HEK293 (cell line): ENCODE measurements around the gene MFSD6L.
"Not testable (repeated sequence)": the region's sequence is repeated elsewhere in the genome, so short reads cannot be mapped to it uniquely, and the experiment has no call there.

Experiments
- CTCF ChIA-PET: fragments of 350-600 bp; formaldehyde crosslinking; extraction: SDS; loops from one replicate; lab custom pipeline; 2021; ENCODE audit warnings: antibody characterized with exemption; lab: Yijun Ruan, JAX
- POLR2A ChIA-PET: fragments of 300-600 bp; formaldehyde crosslinking; extraction: SDS; loops from one replicate; lab custom pipeline; 2020; ENCODE audit warnings: antibody characterized with exemption, inconsistent platforms; lab: Yijun Ruan, JAX
- H3K27ac ChIP-seq: fragments of 200-500 bp; sonication (Bioruptor generic); 2 replicates; pipeline ENCODE4 v1.5.1; 2014; ENCODE audit warnings: low read depth, low read length, control low read depth, inconsistent platforms; ENCODE audit errors: extremely low read depth
- H3K36me3 ChIP-seq, 2 experiments: fragments of 200-500 bp in 1 of 2; sonication (Bioruptor generic) in 1 of 2; 1 replicate in 1 of 2; 2 replicates in 1 of 2; pipeline ENCODE4 v1.5.1; 2014 to 2017; ENCODE audit warnings: inconsistent platforms in 2 of 2, low read length in 2 of 2; ENCODE audit not compliant: control insufficient read depth in 2 of 2, insufficient read depth in 1 of 2
- H3K4me1 ChIP-seq: fragments of 200-500 bp; sonication (Bioruptor generic); 2 replicates; pipeline ENCODE4 v1.5.1; 2014; ENCODE audit warnings: mild to moderate bottlenecking, low read length, inconsistent platforms; ENCODE audit not compliant: control insufficient read depth, insufficient read depth
- H3K4me3 ChIP-seq: 2 replicates; pipeline ENCODE4 v1.5.1; 2011; ENCODE audit warnings: low read depth, mild to moderate bottlenecking, control low read depth, low read length, moderate library complexity
- H3K9me3 ChIP-seq: fragments of 200-500 bp; sonication (Bioruptor generic); 2 replicates; pipeline ENCODE4 v1.5.1; 2014; ENCODE audit warnings: low read depth, low read length, inconsistent platforms; ENCODE audit not compliant: control insufficient read depth, insufficient read depth
- INSM2 ChIP-seq: fragments of 450-650 bp; formaldehyde crosslinking; IDR thresholded peaks from 2 replicates; pipeline ENCODE4 v1.5.1; 2016; ENCODE audit warnings: missing biosample characterization, missing genetic modification characterization
- SP7 ChIP-seq: fragments of 450-650 bp; formaldehyde crosslinking; IDR thresholded peaks from 2 replicates; pipeline ENCODE4 v1.5.1; 2016; ENCODE audit warnings: missing biosample characterization, missing genetic modification characterization
- ZNF155 ChIP-seq: fragments of 450-650 bp; formaldehyde crosslinking; IDR thresholded peaks from 2 replicates; pipeline ENCODE4 v1.5.1; 2016; ENCODE audit warnings: missing biosample characterization, missing genetic modification characterization
- ZNF274 ChIP-seq, 2 experiments: fragments of 200-500 bp in 1 of 2; fragments of 450-650 bp in 1 of 2; sonication (Bioruptor generic) in 1 of 2; formaldehyde crosslinking in 1 of 2; IDR thresholded peaks; 2 replicates each; pipeline versions ENCODE4 v1.5.1 to v1.6.1; 2014 to 2016; ENCODE audit warnings: borderline replicate concordance in 1 of 2, inconsistent platforms in 1 of 2, low read length in 1 of 2, missing biosample characterization in 1 of 2, missing genetic modification characterization in 1 of 2
- ZNF426 ChIP-seq: fragments of 450-650 bp; formaldehyde crosslinking; IDR thresholded peaks from 2 replicates; pipeline ENCODE4 v1.5.1; 2017; ENCODE audit warnings: missing biosample characterization, missing genetic modification characterization, mild to moderate bottlenecking, inconsistent platforms, moderate library complexity
- ZNF514 ChIP-seq: fragments of 450-650 bp; formaldehyde crosslinking; IDR thresholded peaks from 2 replicates; pipeline ENCODE4 v1.5.1; 2016; ENCODE audit warnings: missing biosample characterization, missing genetic modification characterization
- ZNF843 ChIP-seq: fragments of 450-650 bp; formaldehyde crosslinking; IDR thresholded peaks from 2 replicates; pipeline ENCODE4 v1.5.1; 2016; ENCODE audit warnings: missing biosample characterization, missing genetic modification characterization
- ZSCAN4 ChIP-seq: fragments of 450-650 bp; formaldehyde crosslinking; IDR thresholded peaks from 2 replicates; pipeline ENCODE4 v1.5.1; 2017; ENCODE audit warnings: missing biosample characterization, missing genetic modification characterization
- ZSCAN5A ChIP-seq: fragments of 450-650 bp; formaldehyde crosslinking; IDR thresholded peaks from 2 replicates; pipeline ENCODE4 v1.5.1; 2016; ENCODE audit warnings: missing biosample characterization, missing genetic modification characterization
- TF ChIP-seq, protein P1 (sequence below): fragments of 450-650 bp; formaldehyde crosslinking; IDR thresholded peaks from 2 replicates; pipeline ENCODE4 v1.5.0; 2017; ENCODE audit warnings: missing biosample characterization, missing genetic modification characterization, borderline replicate concordance
- TF ChIP-seq, protein P2 (sequence below): fragments of 450-650 bp; formaldehyde crosslinking; IDR thresholded peaks from 2 replicates; pipeline ENCODE4 v1.5.1; 2016; ENCODE audit warnings: missing biosample characterization, missing genetic modification characterization

Gene MFSD6L

GRCh38 chr17:8806926-8807550 is 7.9 kb upstream of the MFSD6L start:
- Histone ChIP-seq H3K36me3 (no peaks in the 10 kb centered on the region), H3K27ac (no peak overlapping the region), H3K4me1 (no peaks in the 10 kb centered on the region), H3K9me3 (no peaks in the 10 kb centered on the region), H3K4me3 (no peak overlapping the region)
- CTCF ChIA-PET = interaction anchor here (0.5 to 1.6 kb wide), 5 partner anchors 17 to 245 kb away, joined by 3 to 4 read pairs (median 4); no protein-coding TSS in a partner anchor
- POLR2A ChIA-PET = interaction anchor here (0.8 kb wide), 1 partner anchor 11 kb away, joined by 4 read pairs; no protein-coding TSS in a partner anchor
- TF ChIP-seq SP7 (tag by site-specific recombination) (no peak), ZNF274 (IDR thresholded peaks at IDR 0.05; ENCODE audit: low read length) (no peak), ZNF274 (tag by site-specific recombination; IDR thresholded peaks at IDR 0.05; ENCODE audit: borderline replicate concordance) (no peak), ZSCAN5A (tag by site-specific recombination) (no peak), ZNF843 (tag by site-specific recombination) (no peak), ZNF514 (no peak), ZSCAN4 (tag by site-specific recombination) (no peak)
- TF ChIP-seq, protein P1, sequence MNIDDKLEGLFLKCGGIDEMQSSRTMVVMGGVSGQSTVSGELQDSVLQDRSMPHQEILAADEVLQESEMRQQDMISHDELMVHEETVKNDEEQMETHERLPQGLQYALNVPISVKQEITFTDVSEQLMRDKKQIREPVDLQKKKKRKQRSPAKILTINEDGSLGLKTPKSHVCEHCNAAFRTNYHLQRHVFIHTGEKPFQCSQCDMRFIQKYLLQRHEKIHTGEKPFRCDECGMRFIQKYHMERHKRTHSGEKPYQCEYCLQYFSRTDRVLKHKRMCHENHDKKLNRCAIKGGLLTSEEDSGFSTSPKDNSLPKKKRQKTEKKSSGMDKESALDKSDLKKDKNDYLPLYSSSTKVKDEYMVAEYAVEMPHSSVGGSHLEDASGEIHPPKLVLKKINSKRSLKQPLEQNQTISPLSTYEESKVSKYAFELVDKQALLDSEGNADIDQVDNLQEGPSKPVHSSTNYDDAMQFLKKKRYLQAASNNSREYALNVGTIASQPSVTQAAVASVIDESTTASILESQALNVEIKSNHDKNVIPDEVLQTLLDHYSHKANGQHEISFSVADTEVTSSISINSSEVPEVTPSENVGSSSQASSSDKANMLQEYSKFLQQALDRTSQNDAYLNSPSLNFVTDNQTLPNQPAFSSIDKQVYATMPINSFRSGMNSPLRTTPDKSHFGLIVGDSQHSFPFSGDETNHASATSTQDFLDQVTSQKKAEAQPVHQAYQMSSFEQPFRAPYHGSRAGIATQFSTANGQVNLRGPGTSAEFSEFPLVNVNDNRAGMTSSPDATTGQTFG (tag by site-specific recombination) = no peak
- TF ChIP-seq, protein P2, sequence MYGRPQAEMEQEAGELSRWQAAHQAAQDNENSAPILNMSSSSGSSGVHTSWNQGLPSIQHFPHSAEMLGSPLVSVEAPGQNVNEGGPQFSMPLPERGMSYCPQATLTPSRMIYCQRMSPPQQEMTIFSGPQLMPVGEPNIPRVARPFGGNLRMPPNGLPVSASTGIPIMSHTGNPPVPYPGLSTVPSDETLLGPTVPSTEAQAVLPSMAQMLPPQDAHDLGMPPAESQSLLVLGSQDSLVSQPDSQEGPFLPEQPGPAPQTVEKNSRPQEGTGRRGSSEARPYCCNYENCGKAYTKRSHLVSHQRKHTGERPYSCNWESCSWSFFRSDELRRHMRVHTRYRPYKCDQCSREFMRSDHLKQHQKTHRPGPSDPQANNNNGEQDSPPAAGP = no peak

DNA sequence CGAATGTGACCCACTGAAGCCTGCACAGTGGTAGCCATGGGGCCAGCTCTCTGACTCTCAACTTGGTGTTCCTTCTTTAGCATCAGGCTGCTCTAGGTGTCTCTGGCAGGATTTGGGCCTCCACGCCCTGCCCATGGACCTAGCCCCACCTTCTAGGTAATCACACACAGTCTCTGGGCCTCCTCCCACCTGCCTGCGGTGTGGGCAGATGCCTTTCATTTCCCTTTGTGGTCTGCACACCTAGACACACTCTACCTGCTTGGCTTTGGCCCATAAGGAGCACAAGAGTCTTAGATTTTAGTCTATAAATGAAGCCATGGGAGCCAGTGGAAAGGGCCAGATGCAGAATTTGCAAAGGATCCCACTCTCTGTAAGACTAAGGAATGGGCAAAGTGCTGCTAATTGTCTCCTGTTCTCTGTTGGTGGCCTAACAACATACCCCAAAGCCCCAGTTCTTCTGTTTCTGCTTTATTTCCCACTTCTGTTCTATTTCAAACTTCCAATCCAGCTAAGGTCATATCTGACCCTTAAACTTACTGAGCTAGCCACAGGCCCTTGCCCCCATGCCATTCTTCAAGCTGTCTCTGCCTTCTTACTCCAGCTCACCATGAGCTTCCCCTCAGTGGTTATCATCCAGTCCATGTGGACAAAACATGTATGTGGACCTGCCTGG is 7.2 kb upstream of the MFSD6L start:
- Histone ChIP-seq H3K4me3 (no peak overlapping the region), H3K4me1 (no peaks in the 10 kb centered on the region), H3K9me3 (no peaks in the 10 kb centered on the region), H3K27ac (no peak overlapping the region), H3K36me3 (no peaks in the 10 kb centered on the region)
- POLR2A ChIA-PET = interaction anchor here (0.8 kb wide), 1 partner anchor 11 kb away, joined by 4 read pairs; no protein-coding TSS in a partner anchor
- CTCF ChIA-PET = interaction anchor here (0.5 to 1.6 kb wide), 7 partner anchors 18 to 1050 kb away, joined by 3 to 6 read pairs (median 4); no protein-coding TSS in a partner anchor
- TF ChIP-seq INSM2 (tag by site-specific recombination) (no peak), ZNF426 (tag by site-specific recombination) (no peak), ZNF155 (no peak)

DNA sequence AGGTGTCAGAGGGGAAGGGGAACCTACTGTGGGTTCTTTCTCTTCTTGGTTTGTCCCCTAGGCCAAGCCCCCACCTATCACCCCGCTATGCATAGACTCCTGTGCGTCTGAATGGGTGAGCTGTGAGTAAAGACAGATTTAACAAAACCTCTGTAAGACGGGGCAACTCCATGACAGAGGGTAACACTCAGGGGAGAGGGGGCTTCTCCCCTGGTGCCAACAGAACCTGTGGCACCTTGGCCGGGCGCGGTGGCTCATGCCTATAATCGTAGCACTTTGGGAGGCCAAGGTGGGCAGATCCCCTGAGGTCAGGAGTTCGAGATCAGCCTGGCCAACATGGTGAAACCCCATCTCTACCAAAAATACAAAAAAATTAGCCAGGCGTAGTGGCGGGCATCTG is 6.2 kb upstream of the MFSD6L start:
- H3K4me3 ChIP-seq, H3K27ac ChIP-seq, H3K36me3 ChIP-seq, H3K9me3 ChIP-seq, POLR2A ChIA-PET, H3K4me1 ChIP-seq: not testable (repeated sequence)
- CTCF ChIA-PET = interaction anchor here (0.6 to 2.2 kb wide), 5 partner anchors 20 to 1051 kb away, joined by 4 to 11 read pairs (median 6); no protein-coding TSS in a partner anchor
